ENCODE results near the gene GAB2.
A peak's percentile ranks its signal among the peaks of the same experiment; 100 is the strongest.

Gene GAB2

GRCh38 chr11:78339483-78339882, 78.1 kb downstream of the GAB2 start:
- Histone ChIP-seq H3K27ac (no peak overlapping the region), H3K4me3 (no peak overlapping the region)
- TF ChIP-seq, protein P1, sequence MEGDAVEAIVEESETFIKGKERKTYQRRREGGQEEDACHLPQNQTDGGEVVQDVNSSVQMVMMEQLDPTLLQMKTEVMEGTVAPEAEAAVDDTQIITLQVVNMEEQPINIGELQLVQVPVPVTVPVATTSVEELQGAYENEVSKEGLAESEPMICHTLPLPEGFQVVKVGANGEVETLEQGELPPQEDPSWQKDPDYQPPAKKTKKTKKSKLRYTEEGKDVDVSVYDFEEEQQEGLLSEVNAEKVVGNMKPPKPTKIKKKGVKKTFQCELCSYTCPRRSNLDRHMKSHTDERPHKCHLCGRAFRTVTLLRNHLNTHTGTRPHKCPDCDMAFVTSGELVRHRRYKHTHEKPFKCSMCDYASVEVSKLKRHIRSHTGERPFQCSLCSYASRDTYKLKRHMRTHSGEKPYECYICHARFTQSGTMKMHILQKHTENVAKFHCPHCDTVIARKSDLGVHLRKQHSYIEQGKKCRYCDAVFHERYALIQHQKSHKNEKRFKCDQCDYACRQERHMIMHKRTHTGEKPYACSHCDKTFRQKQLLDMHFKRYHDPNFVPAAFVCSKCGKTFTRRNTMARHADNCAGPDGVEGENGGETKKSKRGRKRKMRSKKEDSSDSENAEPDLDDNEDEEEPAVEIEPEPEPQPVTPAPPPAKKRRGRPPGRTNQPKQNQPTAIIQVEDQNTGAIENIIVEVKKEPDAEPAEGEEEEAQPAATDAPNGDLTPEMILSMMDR (IDR thresholded peaks at IDR 0.05): no peak
- no peak for DNase-seq (ENCODE audit: low spot score)

- no peak for DNase-seq (ENCODE audit: low spot score)
- TF ChIP-seq, protein P1 (IDR thresholded peaks at IDR 0.05): no peak
- H3K4me3 ChIP-seq: no peak overlapping the region
- H3K27ac ChIP-seq: no peak overlapping the region
These were observed 78.9 kb downstream of the GAB2 start for GRCh38 chr11:78338702-78339101.

GRCh38 chr11:78338138-78338537, 79.5 kb downstream of the GAB2 start:
- no peak overlapping the region for H3K4me3 ChIP-seq
- no peak for DNase-seq (ENCODE audit: low spot score)
- TF ChIP-seq, protein P1 (IDR thresholded peaks at IDR 0.05): no peak
- peak overlapping the region in 1 of 2 donors; percentile 10 for H3K27ac ChIP-seq

DNA sequence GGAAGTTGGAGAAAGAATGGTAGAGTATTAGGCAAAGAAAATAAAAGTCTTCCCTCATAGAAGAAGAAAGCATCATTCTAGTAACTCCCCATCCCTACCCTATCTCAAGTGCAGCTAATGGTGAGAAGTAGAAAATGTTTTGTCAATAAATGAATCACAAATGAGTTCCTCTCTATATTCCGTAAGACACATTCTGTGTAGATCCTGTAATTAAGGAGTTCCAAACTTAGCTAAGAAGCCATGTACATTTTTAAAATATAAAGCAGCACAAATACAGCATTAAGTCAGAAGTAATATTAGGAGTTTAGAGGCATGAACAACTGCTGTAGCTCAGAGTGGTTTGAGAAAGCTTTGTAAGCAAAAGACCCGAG, 80.1 kb downstream of the GAB2 start:
- H3K27ac ChIP-seq: peak overlapping the region in 1 of 2 donors; percentile 18
- TF ChIP-seq, protein P1 (IDR thresholded peaks at IDR 0.05): no peak
- no peak for DNase-seq (ENCODE audit: low spot score)
- no peak overlapping the region for H3K4me3 ChIP-seq

GRCh38 chr11:78336877-78337553, 80.6 kb downstream of the GAB2 start:
- DNase-seq (ENCODE audit: low spot score): no peak
- H3K27ac ChIP-seq: peak overlapping the region in 1 of 2 donors; percentile 18
- no peak overlapping the region for H3K4me3 ChIP-seq
- TF ChIP-seq, protein P1 (IDR thresholded peaks at IDR 0.05): no peak

GRCh38 chr11:78334109-78334508, 83.5 kb downstream of the GAB2 start:
- H3K27ac ChIP-seq: no peak overlapping the region

GRCh38 chr11:78332872-78333271, 84.7 kb downstream of the GAB2 start:
- no peak overlapping the region for H3K4me3 ChIP-seq
- DNase-seq (ENCODE audit: low spot score): no peak
- TF ChIP-seq, protein P1 (IDR thresholded peaks at IDR 0.05): no peak
- H3K27ac ChIP-seq: no peak overlapping the region

More at GRCh38 chr11:78334109-78334508, 83.5 kb downstream of the GAB2 start:
- no peak for DNase-seq (ENCODE audit: low spot score)
- TF ChIP-seq, protein P1 (IDR thresholded peaks at IDR 0.05): no peak
- H3K4me3 ChIP-seq: no peak overlapping the region

All from coronary artery (tissue), 2 donors.